RWPE2 (cell line): ENCODE results near the gene ABCG2.
"Not testable (repeated sequence)": the region's sequence is repeated elsewhere in the genome, so short reads cannot be mapped to it uniquely, and the experiment has no call there.

ENCODE experiments used
- ATAC-seq: fragments of 200-7000 bp; cut with Tn5 transposase; 3 replicates; pipeline ENCODE4 v1.9.1; 2021; ENCODE audit warnings: low read depth
- DNase-seq: peaks from one replicate; pipeline ENCODE4 v3.0.0-alpha.2; 2020; ENCODE audit warnings: low spot score
- H3K27ac ChIP-seq: fragments of 450-650 bp; 2 replicates; pipeline ENCODE4 v1.5.1; 2017; ENCODE audit warnings: mild to moderate bottlenecking; ENCODE audit not compliant: poor library complexity, severe bottlenecking
- H3K27me3 ChIP-seq: fragments of 250-450 bp; sonication (Bioruptor Pico); 2 replicates; pipeline ENCODE4 v1.5.1; 2021; ENCODE audit warnings: mild to moderate bottlenecking, moderate library complexity; ENCODE audit not compliant: insufficient read depth, poor library complexity, severe bottlenecking
- H3K36me3 ChIP-seq: fragments of 250-450 bp; sonication (Bioruptor Pico); 2 replicates; pipeline ENCODE4 v1.5.1; 2020; ENCODE audit warnings: low read depth, mild to moderate bottlenecking, moderate library complexity
- H3K4me1 ChIP-seq: fragments of 250-450 bp; sonication (Bioruptor Pico); 2 replicates; pipeline ENCODE4 v1.5.1; 2021; ENCODE audit warnings: mild to moderate bottlenecking, moderate library complexity; ENCODE audit not compliant: insufficient read depth, poor library complexity, severe bottlenecking
- H3K4me3 ChIP-seq: fragments of 250-450 bp; sonication (Bioruptor Pico); 2 replicates; pipeline ENCODE4 v1.5.1; 2021; ENCODE audit warnings: mild to moderate bottlenecking, moderate library complexity; ENCODE audit not compliant: severe bottlenecking
- H3K9me3 ChIP-seq: fragments of 250-450 bp; sonication (Bioruptor Pico); 2 replicates; pipeline ENCODE4 v1.5.1; 2021; ENCODE audit warnings: mild to moderate bottlenecking, moderate library complexity; ENCODE audit not compliant: severe bottlenecking
- TF ChIP-seq, protein P1 (sequence below): fragments of 450-650 bp; IDR thresholded peaks from one replicate; pipeline ENCODE4 v1.5.1; 2017; ENCODE audit warnings: mild to moderate bottlenecking, moderate library complexity; ENCODE audit not compliant: poor library complexity, severe bottlenecking

Gene ABCG2

GRCh38 chr4:88112856-88113255 lies 45.6 kb downstream of the ABCG2 start:
- ATAC-seq: no peak
- H3K4me1 ChIP-seq: no peaks in the 10 kb centered on the region
- H3K27me3 ChIP-seq: no peaks in the 10 kb centered on the region
- H3K27ac ChIP-seq: no peak overlapping the region
- no peaks in the 10 kb centered on the region for H3K9me3 ChIP-seq
- H3K36me3 ChIP-seq: no peaks in the 10 kb centered on the region
- no peak overlapping the region for H3K4me3 ChIP-seq
- DNase-seq: no peak
- TF ChIP-seq, protein P1, sequence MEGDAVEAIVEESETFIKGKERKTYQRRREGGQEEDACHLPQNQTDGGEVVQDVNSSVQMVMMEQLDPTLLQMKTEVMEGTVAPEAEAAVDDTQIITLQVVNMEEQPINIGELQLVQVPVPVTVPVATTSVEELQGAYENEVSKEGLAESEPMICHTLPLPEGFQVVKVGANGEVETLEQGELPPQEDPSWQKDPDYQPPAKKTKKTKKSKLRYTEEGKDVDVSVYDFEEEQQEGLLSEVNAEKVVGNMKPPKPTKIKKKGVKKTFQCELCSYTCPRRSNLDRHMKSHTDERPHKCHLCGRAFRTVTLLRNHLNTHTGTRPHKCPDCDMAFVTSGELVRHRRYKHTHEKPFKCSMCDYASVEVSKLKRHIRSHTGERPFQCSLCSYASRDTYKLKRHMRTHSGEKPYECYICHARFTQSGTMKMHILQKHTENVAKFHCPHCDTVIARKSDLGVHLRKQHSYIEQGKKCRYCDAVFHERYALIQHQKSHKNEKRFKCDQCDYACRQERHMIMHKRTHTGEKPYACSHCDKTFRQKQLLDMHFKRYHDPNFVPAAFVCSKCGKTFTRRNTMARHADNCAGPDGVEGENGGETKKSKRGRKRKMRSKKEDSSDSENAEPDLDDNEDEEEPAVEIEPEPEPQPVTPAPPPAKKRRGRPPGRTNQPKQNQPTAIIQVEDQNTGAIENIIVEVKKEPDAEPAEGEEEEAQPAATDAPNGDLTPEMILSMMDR: no peak

- H3K27me3 ChIP-seq: no peaks in the 10 kb centered on the region
- H3K4me1 ChIP-seq: peaks cover 16% of the 10 kb centered on the region
- no peak overlapping the region for H3K27ac ChIP-seq
- no peak; the same call in 2 of the 3 replicates for ATAC-seq
- TF ChIP-seq, protein P1: no peak
- H3K36me3 ChIP-seq: no peaks in the 10 kb centered on the region
- no peak overlapping the region for H3K4me3 ChIP-seq
- DNase-seq: no peak
- H3K9me3 ChIP-seq: no peaks in the 10 kb centered on the region
These were observed 47.6 kb downstream of the ABCG2 start for GRCh38 chr4:88110826-88111225.

DNA sequence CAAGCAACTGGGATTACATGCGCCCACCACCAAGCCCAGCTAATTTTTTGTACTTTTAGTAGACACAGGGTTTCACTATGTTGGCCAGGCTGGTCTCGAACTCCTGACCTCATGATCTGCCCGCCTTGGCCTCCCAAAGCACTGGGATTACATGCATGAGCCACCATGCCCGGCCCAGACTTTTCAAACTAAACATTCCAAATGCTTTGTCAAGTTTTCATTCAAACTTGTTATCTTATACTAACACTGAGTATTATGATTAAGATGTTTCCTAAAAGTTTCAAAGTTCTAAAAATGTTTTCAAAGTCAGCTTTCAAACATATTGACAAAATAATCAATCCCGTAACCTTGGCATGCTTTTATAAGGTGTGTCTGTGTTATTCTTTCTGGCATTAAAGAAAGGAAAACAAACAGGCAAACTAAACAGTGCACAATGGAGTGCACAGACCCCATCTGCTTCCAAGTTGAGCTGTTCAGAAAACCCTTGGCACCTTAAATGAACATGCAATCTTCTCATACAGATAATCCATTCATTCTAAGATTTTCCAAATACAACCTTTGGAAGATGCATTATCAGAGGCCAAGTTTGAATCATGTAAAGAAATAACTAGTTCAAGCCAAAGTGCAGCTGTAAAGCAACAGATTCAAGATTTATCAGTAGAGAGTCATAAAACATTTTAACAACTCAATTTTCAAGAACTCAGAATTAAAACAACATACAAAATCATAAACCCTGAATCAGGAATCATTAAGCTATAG lies 49.1 kb downstream of the ABCG2 start:
- DNase-seq: no peak
- H3K4me3 ChIP-seq: no peak overlapping the region
- no peaks in the 10 kb centered on the region for H3K9me3 ChIP-seq
- H3K27ac ChIP-seq: no peak overlapping the region
- H3K27me3 ChIP-seq: no peaks in the 10 kb centered on the region
- TF ChIP-seq, protein P1: no peak
- no peak for ATAC-seq
- H3K36me3 ChIP-seq: no peaks in the 10 kb centered on the region
- H3K4me1 ChIP-seq: peaks cover 26% of the 10 kb centered on the region

DNA sequence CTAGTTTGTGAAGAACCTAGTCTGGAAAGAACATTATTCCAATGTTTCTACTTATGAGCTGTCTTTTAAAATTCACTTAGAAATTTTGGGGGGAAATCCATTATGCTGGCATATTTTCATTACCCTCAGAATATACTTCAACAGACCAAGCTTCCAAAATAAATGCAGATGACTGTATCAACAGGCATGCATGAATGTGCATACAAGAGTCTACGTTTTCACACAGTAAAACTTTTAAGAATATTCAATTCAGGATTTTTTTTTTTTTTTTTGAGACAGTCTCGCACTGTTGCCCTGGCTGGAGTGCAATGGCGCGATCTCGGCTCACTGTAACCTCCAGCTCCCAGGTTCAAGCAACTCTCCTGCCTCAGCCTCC lies 49.7 kb downstream of the ABCG2 start:
- TF ChIP-seq, protein P1: no peak
- Histone ChIP-seq H3K4me1 (peaks cover 26% of the 10 kb centered on the region), H3K36me3 (no peaks in the 10 kb centered on the region), H3K9me3 (no peaks in the 10 kb centered on the region), H3K4me3 (no peak overlapping the region), H3K27me3 (no peaks in the 10 kb centered on the region), H3K27ac (no peak overlapping the region)
- DNase-seq: no peak
- no peak for ATAC-seq

DNA sequence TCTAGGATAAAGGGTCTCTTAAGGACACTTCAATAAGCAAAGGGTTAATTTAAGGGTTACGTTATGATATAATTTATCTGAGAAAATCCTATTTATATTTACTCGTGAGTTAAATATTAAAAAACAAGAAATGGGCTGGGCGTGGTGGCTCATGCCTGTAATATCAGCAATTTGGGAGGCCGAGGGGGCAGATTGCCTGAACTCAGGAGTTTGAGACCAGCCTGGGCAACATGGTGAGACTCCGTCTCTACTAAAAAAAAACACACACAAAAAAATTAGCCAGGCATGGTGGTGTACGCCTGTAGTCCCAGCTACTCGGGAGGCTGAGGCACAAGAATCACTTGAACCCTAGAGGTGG lies 50.4 kb downstream of the ABCG2 start:
- not testable (repeated sequence) for H3K27ac ChIP-seq, H3K4me3 ChIP-seq
- H3K4me1 ChIP-seq: peaks cover 26% of the 10 kb centered on the region

More for the DNA sequence above, 50.4 kb downstream of the ABCG2 start:
- not testable (repeated sequence) for ATAC-seq, H3K27me3 ChIP-seq, H3K9me3 ChIP-seq, DNase-seq, H3K36me3 ChIP-seq
